ENCODE results near the gene GARNL3.
A peak's percentile ranks its signal among the peaks of the same experiment; 100 is the strongest.

GARNL3 gene

DNA sequence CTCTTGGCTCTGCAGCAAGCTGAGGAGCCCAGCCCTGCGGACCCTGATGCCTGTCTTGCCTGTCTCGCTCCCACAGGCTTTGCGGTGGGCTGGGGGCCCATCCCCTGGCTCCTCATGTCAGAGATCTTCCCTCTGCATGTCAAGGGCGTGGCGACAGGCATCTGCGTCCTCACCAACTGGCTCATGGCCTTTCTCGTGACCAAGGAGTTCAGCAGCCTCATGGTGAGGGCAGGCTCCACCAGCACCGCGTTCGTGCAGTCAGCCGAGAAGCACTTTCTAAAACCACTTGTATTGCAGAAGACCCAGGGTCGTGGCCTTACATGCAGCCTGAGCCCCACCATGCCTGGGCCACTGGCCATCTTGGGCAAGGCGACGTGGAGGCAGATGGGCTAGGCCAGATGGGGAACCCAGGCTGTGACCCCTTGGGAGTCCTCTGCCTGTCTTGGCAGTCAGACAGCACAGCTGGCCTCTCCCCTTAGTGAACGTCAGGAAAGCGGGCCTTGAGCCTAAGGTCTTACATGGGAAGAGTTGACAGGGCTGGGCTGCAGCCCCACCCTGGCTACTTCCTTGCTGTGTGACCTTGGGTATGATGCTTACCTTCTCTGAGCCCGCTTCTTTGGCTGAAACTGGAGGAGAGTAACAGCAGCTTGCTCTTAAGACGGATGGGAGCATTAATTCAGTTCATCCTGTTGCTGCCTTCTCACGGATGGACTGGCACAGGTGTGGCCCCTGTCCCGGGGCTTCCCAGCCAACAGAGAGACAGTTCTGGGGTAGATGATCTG lies 141.0 kb downstream of the GARNL3 start:
- DNase-seq (ENCODE audit: low read depth in 2 of 2) = no peak

DNA sequence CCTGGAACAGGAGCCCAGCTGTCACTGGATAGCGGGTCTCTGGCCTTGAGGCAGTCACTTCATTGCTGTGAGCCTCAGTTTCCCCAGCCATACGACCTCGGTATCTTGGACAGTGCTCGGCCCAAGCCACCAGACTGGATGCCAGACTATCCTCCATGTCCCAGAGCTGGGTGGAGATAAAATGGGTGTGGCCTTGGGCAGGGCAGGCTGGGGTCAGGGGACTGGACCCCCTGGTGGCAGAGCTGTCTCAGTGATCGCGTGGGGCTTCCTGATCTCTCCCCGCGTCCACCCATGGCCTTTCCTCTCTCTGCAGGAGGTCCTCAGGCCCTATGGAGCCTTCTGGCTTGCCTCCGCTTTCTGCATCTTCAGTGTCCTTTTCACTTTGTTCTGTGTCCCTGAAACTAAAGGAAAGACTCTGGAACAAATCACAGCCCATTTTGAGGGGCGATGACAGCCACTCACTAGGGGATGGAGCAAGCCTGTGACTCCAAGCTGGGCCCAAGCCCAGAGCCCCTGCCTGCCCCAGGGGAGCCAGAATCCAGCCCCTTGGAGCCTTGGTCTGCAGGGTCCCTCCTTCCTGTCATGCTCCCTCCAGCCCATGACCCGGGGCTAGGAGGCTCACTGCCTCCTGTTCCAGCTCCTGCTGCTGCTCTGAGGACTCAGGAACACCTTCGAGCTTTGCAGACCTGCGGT lies 142.4 kb downstream of the GARNL3 start:
- no peak for DNase-seq (ENCODE audit: low read depth in 2 of 2)

DNA sequence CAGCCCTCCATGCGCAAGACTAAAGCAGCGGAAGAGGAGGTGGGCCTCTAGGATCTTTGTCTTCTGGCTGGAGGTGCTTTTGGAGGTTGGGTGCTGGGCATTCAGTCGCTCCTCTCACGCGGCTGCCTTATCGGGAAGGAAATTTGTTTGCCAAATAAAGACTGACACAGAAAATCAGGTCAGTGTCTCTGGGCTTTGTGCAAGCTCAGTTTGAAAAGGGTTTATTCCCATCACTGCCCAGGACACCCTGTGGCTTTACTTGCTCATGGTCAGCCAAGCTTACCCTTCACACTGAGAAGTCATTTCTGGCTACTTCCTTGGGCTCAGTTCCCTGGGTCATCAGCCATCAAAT lies 142.9 kb downstream of the GARNL3 start:
- DNase-seq (ENCODE audit: low read depth in 2 of 2) = no peak

DNA sequence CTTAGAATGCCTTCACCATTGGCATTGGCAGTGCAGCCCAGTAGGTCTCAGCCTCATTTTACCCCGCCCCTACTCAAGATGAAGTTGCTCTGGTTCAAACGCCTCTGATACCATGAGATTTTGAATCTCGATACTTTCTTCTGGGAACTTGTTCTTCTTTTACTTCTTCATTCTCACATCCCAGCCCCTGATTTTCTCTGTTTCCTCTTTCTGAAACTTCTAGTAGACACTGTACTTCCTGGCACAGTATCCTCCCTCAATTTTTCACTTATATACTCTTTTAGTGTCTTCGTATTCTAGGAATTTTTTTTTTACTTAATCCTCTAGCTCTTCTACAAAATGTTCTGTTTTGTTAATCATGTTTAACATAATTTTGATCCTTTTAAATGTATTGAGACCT lies 146.5 kb downstream of the GARNL3 start:
- no peak for DNase-seq (ENCODE audit: low read depth in 2 of 2)

DNA sequence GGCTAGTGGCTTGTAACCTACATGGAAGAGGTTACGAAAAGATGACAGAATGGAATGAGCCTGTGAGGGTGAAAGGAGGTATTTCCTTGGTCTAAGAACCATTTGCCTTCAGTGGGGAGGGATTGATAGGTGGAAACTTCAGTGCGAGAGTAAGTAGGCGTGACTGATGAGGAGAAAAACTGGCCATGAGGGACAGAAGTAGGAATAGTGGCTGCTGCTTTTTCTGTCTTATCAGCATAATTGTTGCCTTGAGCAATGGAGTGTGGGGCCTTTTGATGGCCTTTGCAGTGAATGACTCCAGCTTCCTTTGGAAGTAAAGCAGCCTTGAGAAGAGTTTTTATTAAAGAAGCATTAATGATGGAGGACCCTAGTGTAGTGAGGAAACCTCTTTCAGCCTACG lies 150.6 kb downstream of the GARNL3 start:
- no peak for DNase-seq (ENCODE audit: low read depth in 2 of 2)

DNA sequence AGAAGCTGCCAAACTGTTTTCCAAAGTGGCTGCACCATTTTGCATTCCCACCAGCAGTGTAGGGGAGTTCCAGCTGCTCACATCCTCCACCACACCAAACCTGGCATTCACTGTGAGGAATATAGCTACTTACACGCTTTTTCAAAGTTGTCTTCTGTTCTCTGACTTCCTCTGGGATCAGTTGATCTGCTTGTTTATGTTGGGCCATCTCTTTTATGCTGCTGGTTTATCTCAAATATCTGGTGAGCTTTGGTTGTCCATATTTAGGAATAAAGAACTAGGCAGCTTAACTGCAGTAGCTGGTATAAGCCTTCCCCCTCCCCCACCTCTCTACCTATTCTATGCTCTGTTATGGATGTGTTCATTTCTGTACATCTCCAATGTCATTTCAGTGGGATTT lies 151.1 kb downstream of the GARNL3 start:
- DNase-seq (ENCODE audit: low read depth in 2 of 2) = no peak

DNA sequence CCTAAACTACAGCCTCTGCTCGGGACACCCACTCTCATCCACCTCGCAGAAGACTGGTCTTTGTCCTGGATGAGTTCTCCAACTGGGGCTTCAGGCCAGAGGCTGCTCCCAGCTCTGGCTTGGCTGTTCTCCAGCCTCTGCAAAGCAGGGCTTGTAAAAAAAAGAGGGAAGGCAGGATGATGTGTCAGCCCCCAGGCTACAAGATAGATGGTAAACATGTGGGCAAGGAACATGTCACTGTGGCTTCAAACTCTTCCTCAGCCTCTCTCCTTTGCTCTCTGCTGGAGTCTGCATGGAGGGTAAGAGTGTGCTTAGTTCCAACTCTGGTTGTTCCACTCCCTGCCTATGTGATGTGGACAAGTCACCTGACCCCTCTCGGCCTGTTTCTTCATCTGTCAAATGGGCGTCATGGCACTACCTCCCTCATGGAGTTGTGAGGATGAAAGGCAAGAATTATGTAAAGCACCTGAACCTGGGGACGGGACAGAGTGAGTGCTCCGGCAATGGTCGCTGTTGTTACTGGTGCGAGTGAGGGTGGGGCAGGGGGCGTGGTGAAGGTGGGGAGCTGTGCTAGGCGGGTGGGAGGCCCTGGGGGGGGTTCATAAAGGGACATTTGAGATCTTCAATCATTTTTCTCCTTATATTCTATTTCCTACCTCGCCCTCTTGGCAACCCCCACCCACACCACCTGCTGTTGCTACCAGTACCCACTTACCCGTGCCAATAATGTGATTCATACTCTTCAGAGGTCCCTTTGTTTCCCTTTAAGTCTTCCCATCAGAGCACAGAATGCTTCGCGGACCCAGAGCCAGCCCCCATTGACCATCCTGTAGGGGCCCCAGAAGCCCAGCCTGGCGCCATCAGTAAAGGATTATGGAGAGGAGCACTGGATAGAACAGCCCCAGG lies 152.8 kb downstream of the GARNL3 start:
- DNase-seq (ENCODE audit: low read depth in 2 of 2) = no peak

DNA sequence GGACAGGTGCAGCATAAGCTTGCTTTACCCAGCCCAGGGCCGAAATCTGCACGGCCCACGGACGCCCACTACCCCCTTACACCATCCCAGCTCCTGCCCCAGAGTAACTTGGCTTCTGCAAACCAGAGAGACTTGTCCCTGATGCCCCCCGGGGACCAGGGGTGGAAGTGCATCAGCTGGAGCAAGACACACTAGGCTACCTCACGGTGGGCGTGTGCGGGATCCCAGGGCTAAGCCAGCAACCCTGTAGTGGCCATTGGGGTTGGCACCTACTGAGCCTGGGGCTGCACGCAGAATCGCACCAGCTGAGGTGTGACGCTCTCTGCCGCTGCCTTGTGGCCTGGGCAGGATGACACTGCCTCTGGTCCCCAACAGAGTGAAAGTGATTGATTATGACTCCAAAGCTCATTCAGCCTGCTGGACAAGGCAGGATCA lies 153.5 kb downstream of the GARNL3 start:
- DNase-seq (ENCODE audit: low read depth in 2 of 2) = peak in 1 of 2 donors; percentile 33

DNA sequence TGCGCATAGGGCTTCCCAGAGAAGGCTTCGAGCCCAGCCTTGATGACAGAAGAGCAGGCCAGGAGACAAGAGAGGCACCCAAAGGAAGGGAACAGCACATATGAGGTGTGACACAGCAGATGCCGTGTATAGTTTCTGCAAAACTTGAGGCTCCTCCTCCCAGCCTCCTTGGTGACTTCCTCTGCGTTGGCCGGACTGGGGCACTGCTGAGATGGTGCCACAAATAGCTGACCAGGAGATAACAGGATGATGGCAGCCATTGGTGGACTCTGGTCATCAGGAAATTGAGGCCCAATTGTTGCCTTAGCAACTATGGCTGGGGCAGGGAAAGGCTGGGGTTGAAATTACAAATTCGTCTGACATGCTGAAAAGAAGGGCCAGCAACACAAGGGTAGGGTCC lies 154.8 kb downstream of the GARNL3 start:
- DNase-seq (ENCODE audit: low read depth in 2 of 2) = no peak

DNA sequence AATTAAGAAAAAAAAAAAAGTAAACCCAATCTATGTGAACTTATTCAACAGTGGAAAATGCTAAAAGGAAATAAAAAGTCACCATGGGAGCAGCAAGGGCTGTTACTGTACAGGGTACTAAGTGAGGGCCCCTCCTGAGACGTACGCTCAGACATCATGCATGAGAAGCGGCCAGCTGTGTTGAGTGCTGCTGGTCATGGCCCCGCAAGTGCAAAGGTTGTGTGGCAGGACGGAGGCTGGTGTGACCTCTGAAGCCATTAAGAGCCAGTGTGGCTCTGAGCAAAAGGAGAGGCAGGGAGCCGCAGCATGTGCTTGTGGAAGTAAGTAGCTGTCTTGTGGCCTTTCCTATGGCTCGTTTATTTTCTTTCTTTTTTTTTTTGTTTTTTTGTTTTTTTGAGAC lies 156.5 kb downstream of the GARNL3 start:
- no peak for DNase-seq (ENCODE audit: low read depth in 2 of 2)

DNA sequence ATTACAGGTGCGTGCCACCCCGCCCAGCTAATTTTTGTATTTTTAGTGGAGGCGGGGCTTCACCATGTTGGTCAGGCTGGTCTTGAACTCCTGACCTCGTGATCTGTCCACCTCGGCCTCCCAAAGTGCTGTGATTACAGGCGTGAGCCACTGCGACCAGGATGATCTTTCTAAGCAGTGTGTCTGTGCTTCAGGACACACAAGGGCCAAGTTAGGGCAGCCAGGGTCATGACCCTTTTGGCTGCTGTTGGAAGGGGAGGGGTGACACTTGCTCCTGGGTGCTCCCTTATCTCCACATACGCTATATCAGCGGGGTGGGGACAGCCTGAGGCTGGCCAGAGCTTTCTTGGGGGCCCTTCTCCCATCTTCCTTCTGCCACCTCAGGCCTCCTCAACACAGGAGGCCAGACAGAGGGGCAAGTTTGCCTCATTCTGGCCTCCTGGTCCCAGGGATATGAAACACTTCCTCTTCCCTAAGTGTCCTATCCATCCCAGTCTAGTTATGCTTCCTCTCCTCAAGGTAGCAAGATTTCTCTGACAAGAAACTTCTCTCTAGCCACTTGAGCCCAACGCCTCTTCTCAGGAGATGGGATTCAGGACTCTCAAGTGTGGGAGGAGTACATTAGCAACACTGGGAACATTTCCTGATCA lies 157.7 kb downstream of the GARNL3 start:
- DNase-seq (ENCODE audit: low read depth in 2 of 2) = no peak

DNA sequence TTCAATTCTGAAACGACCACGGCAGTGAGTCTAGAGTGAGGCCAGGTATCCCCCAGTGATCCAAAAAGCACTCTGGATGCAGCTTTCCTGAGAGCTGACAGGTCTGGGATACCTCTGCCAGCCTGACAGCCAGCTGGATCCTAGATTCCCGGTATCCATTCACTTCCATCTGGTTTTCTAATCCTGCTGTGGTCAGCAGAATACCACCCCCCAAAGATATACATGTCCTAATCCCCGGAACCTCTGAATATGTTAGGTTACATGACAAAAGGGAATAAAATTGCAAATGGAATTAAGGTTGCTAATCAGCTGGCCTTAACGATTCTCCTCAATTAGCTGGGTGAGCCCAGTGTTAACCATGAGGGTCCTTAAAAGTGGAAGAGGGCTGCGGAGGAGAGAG lies 158.2 kb downstream of the GARNL3 start:
- DNase-seq (ENCODE audit: low read depth in 2 of 2) = no peak

DNA sequence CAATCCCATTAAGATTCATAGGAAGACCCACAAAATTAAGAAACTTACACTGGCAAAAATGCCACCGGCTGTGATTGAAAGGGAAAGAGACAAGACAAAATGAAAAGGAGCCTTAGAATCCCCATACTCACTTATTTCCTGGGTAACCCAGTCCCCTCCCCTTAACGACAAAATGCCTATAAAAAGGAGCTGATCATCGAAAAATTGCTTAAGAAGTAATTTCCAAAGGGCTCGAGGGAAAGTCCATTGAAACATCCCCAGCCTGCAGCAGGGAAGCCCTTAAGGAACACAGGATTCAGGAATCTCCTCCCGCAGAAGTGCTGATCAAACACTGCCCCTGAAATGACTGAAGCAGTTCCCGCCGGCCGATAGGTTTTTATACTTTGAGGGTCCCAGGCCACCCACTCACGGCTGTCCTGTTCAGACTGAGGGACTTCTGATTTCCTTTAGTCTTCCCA lies 158.9 kb downstream of the GARNL3 start:
- DNase-seq (ENCODE audit: low read depth in 2 of 2) = no peak

DNA sequence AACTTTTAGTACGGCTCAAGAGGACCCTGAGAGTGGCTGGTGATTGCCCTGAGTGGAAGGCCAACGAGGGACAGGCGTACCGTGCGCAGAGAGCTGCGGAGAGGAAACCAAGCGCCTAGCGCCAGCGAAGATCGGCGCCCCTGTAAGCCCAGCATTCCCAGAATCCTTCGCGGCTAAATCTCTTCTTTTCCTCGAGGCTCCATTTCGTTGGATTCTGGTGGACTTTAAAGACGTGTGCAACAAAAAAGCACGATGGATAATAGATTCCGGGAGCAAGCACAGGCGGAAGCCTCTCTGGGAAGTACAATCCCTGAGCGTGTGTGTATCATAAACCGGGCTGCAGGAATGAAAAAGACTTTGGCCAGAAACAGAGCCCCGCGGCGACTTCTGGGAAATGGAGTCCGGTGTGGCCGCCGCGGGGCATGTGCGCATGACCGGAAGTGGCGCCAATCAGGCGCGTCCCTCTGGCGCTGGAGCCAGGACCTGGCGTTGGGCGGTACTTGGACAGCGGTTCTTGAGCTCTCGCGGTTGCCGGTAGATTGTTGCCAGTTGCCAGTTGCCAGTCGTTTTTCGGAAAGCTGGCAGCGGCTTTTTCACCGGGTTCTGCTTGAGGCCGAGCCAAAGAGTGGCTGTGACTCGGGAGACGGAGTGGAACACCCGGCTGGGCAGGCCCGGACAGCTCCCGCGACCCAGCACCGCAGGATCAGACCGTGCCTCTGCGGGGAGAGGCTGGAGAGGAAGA lies 159.5 kb downstream of the GARNL3 start, which contains the start of gene ZNF79:
Gene ZNF79 (plus strand): TSS at position 449 of the 742 bp plus-strand sequence. CDS start 406 bp downstream, outside the sequence.
- DNase-seq (ENCODE audit: low read depth in 2 of 2) = peak; percentile 87 to 92

DNA sequence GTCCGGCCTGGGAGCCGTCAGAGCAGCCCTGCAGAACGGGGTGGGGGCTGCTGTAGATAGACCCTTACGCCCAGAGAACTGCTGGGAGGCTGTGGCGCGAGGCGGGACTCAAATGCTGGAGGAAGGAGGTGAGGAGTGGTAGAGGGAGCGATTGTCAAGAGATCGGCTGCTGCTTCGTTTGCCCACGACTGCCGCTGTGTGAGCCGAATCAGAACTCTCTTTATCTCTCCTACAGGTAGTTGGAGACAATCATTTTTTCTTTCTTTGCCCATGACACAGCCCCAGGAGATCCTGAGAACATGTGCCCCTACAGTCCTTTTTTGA lies 160.1 kb downstream of the GARNL3 start:
- DNase-seq (ENCODE audit: low read depth in 2 of 2) = no peak

DNA sequence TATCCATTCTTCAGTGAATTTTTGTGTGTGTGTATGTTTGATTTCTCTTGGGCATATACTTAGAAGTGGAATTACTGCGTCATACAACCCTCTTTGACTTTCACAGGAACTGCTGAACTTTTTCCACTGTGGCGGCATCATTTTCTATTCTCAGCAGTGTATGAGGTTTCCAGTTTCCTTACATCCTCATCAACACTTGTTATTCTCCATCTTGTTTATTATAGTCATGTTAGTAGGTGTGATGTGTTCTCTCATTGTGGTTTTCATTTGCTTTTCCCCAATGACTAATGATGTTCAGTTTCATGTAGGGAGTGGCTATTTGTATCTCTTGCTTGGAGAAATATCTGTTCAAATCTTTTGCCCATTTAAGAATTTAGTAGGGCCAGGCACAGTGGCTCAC lies 162.2 kb downstream of the GARNL3 start:
- DNase-seq (ENCODE audit: low read depth in 2 of 2) = no peak

DNA sequence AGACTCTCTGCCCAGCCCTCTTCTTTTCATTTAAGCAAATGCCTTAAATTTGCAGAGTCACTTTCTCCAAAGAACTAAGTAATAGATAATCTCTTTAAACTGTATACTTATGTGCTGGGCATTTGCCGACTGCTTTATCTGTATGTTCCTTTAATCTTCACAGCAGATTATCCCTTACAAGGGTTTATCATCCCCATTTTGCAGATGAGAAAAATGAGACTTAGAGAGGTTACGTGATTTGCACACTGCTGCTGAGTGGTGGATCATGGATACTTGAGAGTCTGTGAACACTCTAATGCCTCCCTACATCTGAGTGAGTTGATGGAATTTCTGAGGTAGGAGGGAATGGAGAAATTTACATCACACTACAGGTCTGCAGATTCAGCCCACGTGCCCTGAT lies 163.8 kb downstream of the GARNL3 start:
- no peak for DNase-seq (ENCODE audit: low read depth in 2 of 2)

DNA sequence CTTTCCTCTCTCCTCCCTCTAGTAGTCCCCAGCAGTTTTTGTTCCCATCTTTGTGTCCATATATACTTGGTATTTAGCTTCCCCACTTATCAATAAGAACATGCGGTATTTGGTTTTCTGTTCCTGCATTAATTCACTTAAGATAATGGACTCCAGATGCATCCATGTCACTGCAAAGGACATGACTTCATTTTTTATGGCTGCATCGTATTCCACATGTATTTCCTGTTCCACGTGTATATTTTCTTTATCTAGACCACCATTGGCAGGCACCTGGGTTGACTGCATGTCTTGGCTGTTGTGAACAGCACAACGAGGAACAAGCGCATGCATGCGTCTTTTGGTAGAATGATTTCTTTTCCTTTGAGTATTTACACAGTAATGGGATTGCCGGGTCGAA lies 165.8 kb downstream of the GARNL3 start:
- no peak for DNase-seq (ENCODE audit: low read depth in 2 of 2)

DNA sequence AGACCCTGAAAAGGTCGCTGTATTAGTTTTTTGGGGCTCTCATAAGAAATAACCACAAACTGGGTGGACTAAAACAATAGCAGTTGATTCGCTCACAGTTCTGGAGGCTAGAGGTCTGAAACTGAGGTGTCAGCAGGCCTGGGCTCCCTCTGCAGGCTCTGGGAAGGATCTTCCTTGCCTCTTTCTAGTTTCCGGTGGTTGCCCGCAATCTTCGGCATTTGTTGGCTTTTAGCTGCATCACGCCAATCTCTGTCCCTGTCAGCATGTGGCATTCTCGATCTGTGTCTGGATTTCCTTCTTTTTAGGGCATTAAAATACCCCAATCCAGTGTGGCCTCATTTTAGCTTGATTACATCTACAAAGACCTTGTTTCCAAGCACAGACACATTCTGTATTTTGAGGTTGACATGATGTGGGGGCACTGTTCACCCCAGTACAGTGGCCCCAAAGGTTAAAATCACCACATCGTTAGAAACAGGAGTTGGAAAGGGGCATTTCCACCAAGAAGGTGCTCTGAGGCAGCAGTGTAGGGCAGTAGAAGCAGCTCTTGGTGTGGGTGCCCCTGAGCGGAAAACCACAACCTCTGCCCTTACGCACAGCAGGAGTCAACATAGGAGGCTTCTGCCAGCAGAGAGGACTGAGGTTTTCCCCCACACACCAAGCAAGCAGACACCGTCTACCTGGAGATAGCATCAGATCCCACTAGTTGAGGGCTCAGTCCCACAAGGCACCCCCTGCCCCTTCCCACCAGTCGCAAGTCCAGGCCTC lies 173.1 kb downstream of the GARNL3 start:
- no peak for DNase-seq (ENCODE audit: low read depth in 2 of 2)

DNA sequence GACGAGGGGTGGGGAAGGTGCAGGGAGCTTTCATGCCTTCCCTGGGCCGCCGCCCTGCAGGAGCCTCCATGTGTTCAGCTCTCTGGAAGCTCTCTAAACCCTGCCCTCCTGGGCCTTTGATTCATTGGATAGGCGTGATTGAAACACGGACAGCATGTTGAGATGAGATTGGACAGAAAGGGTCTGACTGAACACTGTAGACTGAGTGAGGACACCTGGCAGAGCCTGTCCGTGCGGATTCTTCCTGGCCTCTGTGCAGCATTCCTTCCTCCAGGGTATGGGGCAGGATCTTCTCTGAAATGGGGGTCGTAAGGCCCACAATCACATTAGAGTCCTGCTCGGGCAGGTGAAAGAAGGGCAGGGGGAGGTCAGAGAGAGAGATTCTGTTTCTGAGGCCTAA lies 173.8 kb downstream of the GARNL3 start:
- DNase-seq (ENCODE audit: low read depth in 2 of 2) = no peak
